NCI-H345 treated with DMSO at 0.1 percent for 48 hours (cell line): ENCODE measurements around the gene TTC23L.
"Not testable (repeated sequence)": the region's sequence is repeated elsewhere in the genome, so short reads cannot be mapped to it uniquely, and the experiment has no call there.

ENCODE experiments used
- DNase-seq: peaks from one replicate; lab custom pipeline; 2025; ENCODE audit not compliant: unreplicated experiment; lab: John Stamatoyannopoulos, UW

Gene TTC23L

GRCh38 chr5:34838785-34839714, at the start of gene TTC23L:
TTC23L (plus strand) TSS chr5:34839164; CDS start chr5:34840672, 1,508 bp downstream.
- DNase-seq = peak; percentile 91

- no peak for DNase-seq
Observed at GRCh38 chr5:34789639-34790038, 49.3 kb upstream of the TTC23L start.

- DNase-seq = no peak
Observed at GRCh38 chr5:34790069-34790468, 48.9 kb upstream of the TTC23L start.

GRCh38 chr5:34791761-34792244, 47.2 kb upstream of the TTC23L start:
- DNase-seq = no peak

GRCh38 chr5:34802834-34803563, 36.0 kb upstream of the TTC23L start:
- DNase-seq = no peak

- DNase-seq = no peak
Observed at GRCh38 chr5:34803974-34804732, 34.8 kb upstream of the TTC23L start.

GRCh38 chr5:34804913-34805312, 34.1 kb upstream of the TTC23L start:
- DNase-seq = no peak

- no peak for DNase-seq
Observed at GRCh38 chr5:34806532-34806931, 32.4 kb upstream of the TTC23L start.

GRCh38 chr5:34811706-34812105, 27.3 kb upstream of the TTC23L start:
- DNase-seq = no peak

- DNase-seq = no peak
Observed at GRCh38 chr5:34813509-34813908, 25.5 kb upstream of the TTC23L start.

GRCh38 chr5:34817558-34818351, 21.2 kb upstream of the TTC23L start:
- DNase-seq = no peak

GRCh38 chr5:34818717-34819116, 20.2 kb upstream of the TTC23L start:
- DNase-seq = no peak

- no peak for DNase-seq
Observed at GRCh38 chr5:34820593-34820992, 18.4 kb upstream of the TTC23L start.

- no peak for DNase-seq
Observed at GRCh38 chr5:34822956-34823715, 15.8 kb upstream of the TTC23L start.

GRCh38 chr5:34826347-34826746, 12.6 kb upstream of the TTC23L start:
- DNase-seq = no peak

- DNase-seq = no peak
Observed at GRCh38 chr5:34827588-34828506, 11.1 kb upstream of the TTC23L start.

- not testable (repeated sequence) for DNase-seq
Observed at GRCh38 chr5:34830827-34831226, 8.1 kb upstream of the TTC23L start.

- DNase-seq = no peak
Observed at GRCh38 chr5:34831303-34831702, 7.7 kb upstream of the TTC23L start.

GRCh38 chr5:34832568-34832967, 6.4 kb upstream of the TTC23L start:
- no peak for DNase-seq
